Measurements from ENCODE around the gene CACNA1C.

The CACNA1C gene

DNA sequence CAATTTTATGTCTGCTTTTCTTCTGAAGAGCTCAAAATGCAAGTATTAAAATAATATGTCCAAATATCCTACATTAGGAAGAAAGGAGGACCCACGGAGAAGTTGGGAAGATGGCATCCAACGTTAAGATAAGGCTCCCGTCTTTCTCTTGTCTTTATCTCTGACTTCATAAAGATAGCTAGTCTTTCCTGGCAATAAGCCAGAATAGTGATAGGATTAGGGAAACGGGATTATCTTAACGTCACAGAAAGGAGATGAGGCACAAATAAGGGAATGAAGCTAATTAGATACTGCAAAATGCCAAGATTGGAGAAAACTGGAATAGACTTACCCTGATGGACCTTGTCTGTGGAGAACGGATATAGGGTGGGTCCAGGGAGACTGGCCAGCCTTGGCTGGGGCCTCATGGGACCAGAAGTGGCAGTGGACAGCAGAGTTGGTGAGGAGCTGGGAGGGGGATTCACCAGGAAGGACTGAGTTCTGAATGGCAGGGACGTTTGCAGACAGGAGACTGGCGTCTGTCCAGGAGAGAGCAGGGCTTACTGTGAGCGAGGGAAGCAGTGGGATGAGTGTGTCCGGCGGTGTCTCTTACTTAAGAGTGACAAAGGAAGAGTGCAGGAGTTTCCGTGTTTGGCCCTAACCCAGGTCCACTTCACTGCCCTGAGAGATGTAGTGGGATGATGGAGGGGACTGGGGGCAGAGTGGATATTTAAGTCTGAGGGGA, 119.9 kb downstream of the CACNA1C start:
- DNase-seq, result no peak

DNA sequence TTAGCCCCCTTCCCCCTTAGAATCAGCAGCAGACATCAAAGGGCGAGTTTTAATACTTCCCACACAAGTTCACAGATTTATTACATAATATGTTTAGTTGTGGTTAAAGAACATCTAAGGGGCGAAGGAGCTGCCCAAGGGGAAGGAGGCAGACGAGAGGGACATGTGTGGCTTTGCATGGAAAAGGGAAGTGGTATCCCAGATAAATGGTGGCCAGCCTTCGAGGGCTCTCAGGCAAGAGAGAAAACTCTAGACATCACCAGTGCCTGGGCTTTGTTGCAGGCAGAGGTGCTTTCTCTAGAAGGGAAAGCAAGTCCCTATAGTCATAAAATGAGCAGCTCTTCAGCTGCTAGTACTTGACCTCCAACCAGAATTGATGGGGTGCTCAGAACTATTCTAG, 121.2 kb downstream of the CACNA1C start:
- no peak for DNase-seq

DNA sequence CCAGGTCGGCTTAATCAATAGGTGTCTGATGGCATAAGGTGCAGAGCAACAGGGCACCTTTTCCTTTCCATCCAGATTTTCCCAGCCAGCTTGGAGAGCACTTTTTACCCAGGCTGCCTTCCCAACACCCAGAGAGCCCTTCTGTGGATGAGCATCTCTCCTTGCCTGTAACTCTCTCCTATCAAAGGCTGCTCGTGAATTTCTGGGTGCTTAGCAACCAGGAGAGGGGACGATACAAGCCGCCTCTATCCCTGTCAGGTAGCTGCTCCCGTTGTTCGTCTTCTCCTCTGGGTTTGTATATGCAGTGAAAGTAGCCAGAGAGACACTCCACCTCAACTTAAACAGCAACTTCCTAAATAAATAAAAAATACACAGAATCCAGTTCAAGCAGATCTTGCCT, 124.2 kb downstream of the CACNA1C start:
- DNase-seq, result no peak

DNA sequence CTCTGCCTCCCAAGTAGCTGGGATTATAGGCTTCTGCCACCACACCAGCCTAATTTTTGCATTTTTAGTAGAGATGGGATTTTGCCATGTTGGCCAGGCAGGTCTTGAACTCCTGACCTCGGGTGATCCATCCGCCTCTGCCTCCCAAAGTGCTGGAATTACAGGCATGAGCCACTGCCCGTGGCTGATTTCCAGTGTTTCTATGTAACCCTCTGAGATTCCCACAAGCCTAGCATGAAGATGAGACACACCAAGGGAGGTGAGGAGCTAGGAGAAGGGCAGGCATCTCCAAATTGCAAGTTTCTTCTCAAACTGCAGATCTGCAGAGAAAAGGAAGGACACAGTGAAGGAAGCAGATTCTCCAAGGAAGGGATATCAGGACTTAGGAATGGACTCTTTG, 125.0 kb downstream of the CACNA1C start:
- no peak for DNase-seq

DNA sequence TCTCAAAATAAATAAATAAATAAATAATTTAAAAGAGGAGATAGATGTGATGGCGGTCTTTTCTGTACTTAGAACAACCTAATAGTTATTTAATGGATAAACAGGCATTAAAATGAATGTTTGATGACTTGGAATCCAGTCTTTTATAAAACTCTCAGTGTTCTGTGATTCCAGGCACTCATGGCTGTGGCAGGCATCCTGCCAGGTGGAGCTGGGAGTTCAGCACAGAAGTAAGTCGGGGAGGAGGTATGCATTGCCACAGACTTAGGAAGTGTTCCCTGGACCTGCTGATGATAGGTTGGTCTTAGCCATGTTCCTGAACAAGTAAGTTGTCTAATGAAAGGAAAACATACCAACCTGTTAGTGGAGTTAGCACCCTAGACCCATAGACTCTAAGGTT, 126.3 kb downstream of the CACNA1C start:
- no peak for DNase-seq

DNA sequence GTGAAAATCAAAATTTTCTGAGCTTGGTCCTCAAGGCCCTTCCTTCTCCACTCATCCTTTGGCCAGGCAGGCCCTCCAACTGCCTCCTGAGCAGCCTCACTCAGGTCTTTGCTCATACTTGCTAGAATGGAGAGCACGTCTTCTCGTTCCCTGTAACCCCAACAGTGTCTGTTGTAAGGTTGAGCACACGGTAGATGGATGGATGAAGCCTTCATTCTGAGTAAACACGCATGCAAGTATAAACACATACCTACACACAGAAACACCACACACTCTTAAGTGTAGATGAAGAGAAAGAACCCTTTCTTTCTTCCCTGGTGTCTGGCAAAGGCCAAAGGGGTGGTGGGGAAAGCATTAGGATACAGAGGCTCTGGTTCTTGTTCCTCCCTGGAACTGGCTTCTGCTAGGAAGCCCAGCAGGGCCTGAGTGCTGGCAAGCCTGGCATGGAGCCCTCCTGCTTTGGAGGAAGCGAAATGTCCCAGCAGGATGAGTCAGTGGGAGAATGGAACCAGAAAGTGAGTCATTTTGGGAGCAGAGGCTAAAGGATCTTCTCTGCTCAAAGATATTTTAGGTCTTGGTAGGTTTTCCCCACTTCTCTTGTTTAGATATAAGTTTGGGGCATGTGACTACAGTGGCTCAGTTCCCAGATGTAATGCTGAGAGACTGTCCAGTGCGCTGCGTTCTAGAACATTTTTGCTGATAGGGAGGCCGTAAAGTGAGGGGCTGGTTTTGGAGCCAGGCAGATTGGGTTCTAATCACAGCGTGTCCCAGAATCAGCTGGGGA, 127.4 kb downstream of the CACNA1C start:
- DNase-seq, result no peak

DNA sequence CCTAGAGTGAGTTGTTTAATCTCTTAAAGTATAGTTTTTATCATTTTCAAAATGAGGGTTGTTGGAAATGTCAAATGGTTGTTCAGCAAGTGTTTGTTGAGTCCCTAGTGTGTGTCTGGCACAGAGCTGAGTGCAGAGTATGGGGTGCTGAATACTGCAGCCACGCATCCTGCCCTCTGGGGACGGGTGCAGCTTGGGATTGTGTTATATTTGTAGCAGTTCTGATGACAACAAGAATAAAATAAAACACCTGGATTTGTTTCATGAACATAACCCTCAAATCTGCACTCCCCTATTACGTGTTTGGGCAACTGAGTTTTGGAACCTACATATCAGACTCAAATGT, 127.9 kb downstream of the CACNA1C start:
- no peak for DNase-seq

DNA sequence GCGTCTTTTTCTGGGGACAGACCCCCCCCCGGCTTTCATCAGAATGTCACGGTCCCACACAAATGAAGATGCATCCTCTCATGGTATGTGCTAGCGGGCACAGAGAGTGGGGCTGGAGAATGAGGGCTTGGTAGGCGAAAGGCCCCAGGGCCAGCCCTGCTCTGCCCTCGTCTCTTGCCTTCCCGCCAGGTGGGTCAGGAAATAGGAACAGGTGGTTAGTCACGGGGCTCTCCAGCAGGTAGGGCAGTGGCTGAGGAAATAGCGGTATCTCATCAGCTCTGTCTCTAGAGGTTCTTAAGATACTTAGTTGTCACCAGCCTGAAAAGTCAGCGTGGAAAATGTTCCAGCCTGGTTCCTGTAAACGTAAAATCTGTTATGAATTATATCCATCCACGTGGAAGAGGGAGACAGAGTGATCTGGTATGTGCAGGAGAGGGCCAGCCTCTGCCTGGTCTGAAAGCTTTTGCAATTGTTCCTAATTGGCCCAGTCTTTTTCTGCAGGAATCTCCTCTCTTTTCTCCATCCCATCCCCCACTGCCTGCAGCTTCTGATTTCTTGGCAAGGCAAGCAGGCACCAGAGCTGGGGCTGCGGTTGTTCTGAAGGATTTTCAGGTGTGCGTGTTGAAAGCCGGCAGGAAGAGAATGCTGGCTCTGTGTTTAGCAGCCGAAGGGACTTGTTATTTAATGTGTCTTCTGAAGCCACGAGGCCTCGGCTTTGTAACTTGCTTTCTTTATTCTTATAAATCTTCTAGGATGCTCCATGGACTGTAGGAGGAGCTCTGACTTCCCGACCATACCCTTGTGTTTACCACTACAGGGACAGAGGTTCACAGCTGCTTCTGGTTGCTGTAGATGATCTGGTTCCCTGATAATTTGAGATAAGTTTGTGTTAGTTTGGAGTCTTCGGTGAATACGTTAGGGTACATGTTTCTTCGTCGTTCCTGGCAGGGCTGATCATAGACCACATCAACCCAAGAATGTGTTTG, 131.1 kb downstream of the CACNA1C start:
- no peak for DNase-seq

DNA sequence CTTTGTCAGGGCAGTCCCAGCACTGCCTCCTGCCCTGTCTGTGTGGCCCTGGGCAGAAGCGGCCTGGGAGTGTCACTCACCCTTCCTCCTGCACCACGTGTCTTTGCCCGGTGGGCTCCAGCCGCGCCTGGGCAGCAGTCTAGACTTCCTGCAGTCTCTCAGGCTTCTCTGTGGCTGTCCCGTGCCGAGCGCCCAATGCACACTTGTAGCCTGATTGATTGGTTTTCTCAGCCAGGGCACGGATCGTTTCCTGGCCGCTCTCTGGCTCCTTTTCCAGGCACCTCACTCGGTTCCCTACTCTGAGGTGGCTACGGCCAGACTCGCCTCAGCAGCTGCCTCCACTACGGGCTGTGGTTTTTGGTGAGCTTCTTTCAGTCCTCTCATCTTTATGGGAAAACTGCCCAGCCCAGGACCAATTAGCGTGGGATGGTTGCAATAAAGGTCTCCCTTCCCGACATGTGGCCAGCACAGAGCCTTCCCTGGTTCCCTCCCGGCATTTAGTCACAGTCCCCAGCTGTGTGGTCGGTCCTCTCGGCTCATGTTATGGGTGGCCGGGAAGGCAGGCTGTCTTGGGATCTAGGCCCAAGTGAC, 133.1 kb downstream of the CACNA1C start:
- no peak for DNase-seq

DNA sequence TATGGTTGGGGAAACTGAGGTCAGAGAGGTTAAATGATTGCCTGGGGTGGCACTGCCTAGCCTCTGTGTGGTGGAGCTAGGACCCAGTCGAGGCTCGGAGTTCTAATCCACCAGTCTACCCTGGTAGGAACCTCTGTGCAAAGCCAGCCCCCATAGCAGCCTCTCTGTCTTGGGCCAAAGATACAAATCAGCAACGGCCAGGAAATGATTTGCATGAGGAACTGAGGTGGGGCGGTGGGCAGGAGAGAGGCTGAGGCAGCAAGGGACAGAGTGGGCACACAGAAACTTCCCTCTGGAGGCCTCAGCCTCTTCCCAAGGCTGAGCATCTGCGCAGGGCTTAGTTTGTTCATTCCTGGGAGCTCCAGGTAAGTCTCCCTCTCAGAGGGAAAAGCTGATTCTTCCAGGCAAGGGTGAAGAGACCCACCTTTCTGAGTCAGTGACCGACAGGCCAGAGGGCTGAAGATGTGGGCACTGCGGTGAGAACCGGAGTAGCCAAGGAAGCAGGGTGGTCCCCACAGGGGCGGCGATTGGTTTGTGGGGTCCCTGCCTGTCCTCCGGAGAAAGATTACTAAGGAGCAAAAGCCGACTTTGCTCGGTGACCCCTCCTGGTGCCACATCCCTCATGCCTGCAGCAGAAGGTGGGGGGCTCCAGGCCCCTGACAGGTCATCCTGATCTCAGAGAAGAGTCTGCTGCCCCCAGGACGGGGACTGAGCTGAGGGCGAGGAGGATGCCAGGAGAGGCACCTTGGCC, 134.6 kb downstream of the CACNA1C start:
- no peak for DNase-seq

DNA sequence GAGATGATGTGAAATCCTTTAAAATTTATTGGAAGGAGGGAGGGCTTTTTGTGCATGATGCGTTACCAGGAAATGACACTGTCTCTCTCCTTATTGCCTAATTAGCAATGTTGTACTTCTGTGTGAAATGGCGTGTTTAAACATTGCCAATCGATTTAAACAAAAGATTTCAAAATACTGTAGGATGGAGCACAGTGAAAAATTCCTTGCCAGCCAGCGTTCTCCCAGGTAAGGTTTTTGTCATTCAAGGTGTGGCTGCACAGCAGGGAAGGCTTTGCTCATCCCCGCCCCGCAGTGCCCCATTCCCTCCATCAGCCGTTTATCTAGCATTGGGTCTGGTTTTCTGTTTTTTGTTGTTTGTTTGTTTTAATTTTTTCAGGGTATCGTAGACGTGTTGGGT, 137.3 kb downstream of the CACNA1C start:
- DNase-seq, result no peak

DNA sequence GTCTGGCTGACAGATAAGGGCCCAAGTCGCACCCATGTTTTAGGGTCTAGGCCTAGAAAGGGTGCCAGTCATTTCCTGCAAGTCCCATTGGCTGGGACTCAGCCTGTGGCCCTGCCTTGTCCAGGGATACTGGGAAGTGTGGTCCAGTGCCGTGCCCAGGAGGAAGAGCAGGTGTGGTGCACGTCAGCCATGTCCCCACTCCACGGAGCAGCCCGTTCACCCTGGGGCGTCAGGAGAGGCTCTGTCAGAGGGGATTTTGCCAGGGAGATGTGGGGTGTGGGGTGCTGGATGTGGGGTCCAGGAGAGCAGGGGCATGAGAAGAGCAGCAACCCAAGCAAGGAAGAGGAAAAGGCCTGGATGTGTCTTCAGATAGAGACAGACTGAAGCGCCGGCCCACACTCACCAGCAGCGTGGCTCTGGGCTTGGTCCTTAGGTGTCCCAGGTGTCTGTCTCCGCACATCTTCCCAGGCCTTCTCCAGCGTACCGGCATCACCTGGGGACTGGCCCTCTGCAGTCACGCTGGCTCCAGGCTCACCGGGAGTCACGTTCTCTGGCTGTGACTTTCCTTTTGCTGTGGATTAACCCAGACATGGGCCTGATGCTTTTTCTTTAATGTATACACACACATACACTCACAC, 138.2 kb downstream of the CACNA1C start:
- no peak for DNase-seq

DNA sequence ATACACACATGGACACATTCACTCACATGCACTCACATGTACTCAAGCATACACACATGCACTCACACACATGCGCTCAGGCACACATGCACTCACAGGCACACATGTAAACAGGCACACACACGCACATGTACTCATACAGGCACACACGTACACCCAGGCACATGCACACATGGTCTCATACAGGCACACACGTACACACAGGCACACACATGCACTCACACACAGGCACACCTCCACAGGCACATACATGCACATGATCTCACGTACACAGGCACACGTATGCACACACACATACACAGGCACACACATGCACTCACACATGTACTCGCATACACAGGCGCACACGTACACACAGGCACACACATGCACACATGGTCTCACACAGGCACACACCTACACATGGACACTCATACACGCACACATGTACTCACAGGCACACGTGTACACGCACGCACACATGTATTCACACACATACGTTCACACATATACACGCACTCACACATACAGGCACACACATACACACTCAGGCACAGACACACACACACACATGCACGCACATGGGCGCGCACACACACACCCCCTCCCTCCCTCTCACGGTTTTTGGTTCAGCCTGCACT, 138.9 kb downstream of the CACNA1C start:
- no peak for DNase-seq

DNA sequence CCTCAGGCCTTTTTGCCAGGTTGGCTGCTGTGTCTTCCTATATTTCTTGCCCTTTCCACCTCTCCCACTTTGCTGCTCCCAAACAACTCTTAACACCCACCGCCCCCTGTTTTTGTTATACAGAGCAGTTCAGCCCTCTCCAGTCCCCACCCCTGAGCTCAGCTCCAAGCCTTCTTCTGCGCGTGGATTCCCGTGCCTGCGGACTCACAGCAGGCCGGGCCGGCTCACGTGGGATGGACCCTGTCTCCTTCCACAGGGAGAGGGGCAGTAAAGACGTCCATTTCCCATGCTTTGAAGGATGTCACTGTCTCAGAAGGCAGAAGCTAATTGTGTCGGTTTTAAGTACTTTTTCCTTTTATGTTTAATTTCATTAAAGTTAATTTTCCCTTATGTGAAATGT, 139.4 kb downstream of the CACNA1C start:
- no peak for DNase-seq

DNA sequence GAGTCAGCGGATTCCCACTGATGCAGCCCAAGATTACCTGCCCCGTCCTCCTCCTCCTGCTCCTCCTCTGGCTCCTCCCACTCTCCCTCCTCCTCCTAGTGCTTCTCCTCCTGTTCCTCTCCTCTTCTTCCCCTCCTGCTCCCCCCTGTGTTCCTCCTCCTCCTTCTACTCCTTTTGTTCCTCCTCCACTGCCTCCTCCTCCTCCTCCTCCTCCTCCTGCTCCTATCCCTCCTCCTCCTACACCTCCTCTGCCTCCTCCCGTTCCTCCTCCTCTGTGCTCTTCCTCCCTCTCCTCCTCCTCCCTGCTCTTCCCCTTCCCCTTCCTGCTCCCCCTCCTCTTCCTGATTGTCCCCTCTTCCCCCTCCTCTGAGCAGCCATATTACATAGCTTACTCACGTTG, 141.3 kb downstream of the CACNA1C start:
- DNase-seq, result no peak

DNA sequence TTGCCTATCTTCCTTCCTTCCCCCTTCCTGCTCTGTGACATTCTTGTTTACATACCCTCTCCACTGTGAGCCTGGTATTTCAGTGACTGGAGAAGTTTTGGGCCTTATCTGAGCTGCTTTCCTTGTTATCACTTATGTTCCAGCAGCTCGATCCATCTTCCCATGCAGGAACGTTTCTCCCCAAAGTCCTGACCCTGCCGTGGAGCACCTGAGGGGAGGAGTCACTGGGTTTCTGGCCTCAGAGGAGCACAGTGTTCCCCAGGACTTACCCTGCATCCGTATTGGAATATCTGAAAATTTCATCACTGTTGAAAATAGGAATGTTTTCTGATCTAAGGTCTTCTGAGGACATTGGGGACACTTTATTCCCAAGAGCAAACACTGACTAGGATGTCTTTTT, 141.8 kb downstream of the CACNA1C start:
- no peak for DNase-seq

DNA sequence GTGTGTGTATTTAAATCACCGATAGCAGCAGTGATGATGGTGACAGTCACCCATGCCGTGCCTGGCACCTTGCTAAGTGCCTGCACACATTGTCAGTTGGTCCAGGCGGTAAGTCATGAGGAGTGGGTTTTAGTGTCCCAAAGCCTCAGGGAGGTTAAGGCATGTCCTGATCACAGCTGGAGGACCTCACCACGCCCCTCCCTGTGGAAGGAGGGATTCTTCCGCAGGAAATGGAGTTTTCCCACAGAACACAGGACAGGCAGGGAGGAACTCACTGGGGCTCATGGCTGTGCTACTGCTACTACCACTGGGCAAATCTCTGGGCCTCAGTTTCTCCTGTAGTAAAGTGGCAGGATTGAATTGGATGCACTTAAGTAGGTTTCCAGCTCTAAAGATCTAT, 142.3 kb downstream of the CACNA1C start:
- no peak for DNase-seq

DNA sequence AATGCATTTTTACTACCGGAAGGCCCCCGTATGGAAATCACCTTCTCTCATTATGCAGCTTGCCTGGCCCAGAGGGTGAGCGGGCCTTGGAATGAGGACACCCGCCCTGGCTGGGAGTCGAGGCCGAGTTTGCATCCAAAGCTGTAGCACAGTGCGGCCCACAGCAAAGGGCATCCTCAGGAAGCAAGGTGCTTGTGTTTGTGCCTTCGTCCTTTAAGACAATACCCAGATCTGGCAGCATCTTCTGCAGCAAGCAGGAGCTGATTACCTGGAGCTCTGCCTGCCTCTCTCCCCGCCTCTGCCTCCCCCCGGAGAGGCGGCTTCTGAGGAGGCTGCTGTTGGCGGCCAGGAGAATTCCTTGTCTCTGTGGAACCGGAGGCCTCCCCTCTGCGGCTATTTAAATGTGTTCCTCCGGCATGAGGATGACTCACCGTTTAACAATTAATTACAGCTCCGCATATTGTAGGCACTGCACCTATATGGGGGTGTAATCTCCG, 145.3 kb downstream of the CACNA1C start:
- no peak for DNase-seq

DNA sequence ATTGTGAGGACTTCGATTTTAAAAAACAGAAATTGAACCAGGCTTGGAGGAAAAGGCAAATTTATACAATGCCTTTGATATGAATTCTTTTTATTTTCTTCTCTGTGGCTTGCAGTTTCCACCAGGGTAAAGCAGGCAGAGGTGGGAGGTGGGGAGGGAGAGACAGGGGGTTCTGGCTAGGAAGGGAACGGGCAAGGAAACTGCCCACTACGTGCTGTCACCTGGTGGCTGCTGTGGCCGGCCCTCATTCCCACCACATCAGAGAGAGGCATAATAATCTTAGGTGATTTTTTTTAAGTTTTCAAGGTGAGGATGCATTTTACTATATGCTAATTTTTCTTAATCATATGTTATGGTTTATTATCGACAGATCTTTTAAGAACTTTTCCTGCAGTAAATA, 145.8 kb downstream of the CACNA1C start:
- DNase-seq, result no peak

DNA sequence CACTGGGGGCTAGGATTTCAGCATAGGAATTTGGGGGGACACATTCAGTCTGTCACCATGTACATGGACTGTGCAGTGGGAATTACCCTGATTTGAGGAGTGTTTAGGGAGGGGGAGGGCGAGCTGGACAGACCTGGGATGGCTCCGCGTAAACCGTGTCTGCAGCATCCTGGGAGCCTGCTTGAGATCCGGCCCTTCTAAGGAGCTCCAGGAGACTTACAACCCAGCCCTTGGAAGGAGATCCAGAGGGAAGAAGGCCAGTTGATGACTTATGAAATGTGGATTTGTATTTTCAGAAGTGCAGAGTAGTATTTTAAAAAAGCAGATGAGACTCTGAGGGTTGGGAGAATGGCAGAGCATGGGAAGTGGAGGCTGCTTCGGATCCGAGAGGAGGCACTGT, 153.2 kb downstream of the CACNA1C start:
- no peak for DNase-seq
